ENCODE data around the gene MATCAP1. TPM values are rescaled to one million over a fixed set of nuclear protein-coding genes. Genes with fewer than 3 reads are reported as not detected.
A peak's percentile ranks its signal among the peaks of the same experiment; 100 is the strongest.

Gene MATCAP1
- total and polyA plus RNA-seq, 10 of the 15 experiments (the other 5 are each of a cell fraction or from before 2014, with no cell fraction given): 2.8 to 25.8 (median 8.6) TPM

DNA sequence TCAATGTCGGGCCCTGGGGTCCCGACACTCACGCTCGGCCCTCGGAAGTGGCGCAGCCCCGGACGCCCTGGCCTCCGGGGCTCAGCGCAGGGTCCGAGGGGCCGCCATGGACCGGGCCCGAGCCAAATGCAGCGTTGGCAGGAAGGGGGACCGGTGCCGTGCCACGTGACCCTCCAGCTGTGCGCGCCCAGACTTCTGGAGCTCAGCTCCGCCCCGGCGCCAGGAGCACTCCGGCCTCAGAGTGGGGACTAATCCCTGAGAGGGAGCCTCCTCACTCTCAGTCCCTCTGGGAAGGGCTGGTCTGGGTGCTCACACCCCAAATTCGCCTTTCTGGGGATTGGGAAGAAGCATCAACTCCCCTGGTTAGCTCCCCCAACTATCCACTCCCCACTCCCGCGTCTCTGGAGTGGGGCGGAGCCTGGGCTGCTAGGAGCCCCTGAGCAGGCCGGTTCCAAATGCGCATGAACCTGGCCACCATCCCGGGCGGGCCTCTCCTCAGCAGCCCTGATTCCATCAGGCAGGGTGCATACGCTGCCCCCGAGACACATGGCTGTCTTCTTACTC is 32.8 kb downstream of the MATCAP1 start, which contains the start of gene B3GNT9 (continued):
- TF ChIP-seq, protein P1, sequence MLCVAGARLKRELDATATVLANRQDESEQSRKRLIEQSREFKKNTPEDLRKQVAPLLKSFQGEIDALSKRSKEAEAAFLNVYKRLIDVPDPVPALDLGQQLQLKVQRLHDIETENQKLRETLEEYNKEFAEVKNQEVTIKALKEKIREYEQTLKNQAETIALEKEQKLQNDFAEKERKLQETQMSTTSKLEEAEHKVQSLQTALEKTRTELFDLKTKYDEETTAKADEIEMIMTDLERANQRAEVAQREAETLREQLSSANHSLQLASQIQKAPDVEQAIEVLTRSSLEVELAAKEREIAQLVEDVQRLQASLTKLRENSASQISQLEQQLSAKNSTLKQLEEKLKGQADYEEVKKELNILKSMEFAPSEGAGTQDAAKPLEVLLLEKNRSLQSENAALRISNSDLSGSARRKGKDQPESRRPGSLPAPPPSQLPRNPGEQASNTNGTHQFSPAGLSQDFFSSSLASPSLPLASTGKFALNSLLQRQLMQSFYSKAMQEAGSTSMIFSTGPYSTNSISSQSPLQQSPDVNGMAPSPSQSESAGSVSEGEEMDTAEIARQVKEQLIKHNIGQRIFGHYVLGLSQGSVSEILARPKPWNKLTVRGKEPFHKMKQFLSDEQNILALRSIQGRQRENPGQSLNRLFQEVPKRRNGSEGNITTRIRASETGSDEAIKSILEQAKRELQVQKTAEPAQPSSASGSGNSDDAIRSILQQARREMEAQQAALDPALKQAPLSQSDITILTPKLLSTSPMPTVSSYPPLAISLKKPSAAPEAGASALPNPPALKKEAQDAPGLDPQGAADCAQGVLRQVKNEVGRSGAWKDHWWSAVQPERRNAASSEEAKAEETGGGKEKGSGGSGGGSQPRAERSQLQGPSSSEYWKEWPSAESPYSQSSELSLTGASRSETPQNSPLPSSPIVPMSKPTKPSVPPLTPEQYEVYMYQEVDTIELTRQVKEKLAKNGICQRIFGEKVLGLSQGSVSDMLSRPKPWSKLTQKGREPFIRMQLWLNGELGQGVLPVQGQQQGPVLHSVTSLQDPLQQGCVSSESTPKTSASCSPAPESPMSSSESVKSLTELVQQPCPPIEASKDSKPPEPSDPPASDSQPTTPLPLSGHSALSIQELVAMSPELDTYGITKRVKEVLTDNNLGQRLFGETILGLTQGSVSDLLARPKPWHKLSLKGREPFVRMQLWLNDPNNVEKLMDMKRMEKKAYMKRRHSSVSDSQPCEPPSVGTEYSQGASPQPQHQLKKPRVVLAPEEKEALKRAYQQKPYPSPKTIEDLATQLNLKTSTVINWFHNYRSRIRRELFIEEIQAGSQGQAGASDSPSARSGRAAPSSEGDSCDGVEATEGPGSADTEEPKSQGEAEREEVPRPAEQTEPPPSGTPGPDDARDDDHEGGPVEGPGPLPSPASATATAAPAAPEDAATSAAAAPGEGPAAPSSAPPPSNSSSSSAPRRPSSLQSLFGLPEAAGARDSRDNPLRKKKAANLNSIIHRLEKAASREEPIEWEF (IDR thresholded peaks at IDR 0.05; ENCODE audit: insufficient replicate concordance, low read depth, low read length): no peak
- TF ChIP-seq SRF (IDR thresholded peaks at IDR 0.05; ENCODE audit: low read depth in 2 of 2, low read length in 2 of 2): no peak
- TF ChIP-seq PML (IDR thresholded peaks at IDR 0.05; ENCODE audit: low read length): no peak
- TF ChIP-seq CBFB (IDR thresholded peaks at IDR 0.05; ENCODE audit: low read depth): no peak
- TF ChIP-seq EP300 (IDR thresholded peaks at IDR 0.05; ENCODE audit: borderline replicate concordance in 1 of 2, control insufficient read depth in 1 of 2, low read depth in 2 of 2, low read length in 2 of 2): no peak
- 0 out of 2 replicates have a peak, but pooled peaks have one; percentile 16 for TF ChIP-seq POLR2AphosphoS5 (IDR thresholded peaks at IDR 0.05; ENCODE audit: low read length)
- TF ChIP-seq ZZZ3 (IDR thresholded peaks at IDR 0.05; ENCODE audit: control insufficient read depth, insufficient read length, low read depth): no peak
- TF ChIP-seq POLR2AphosphoS2 (IDR thresholded peaks at IDR 0.05; ENCODE audit: low read depth, low read length): 0 out of 2 replicates have a peak, but pooled peaks have one; percentile 49
- TF ChIP-seq MTA3 (IDR thresholded peaks at IDR 0.05; ENCODE audit: borderline replicate concordance, low read length): no peak
- TF ChIP-seq IKZF2 (IDR thresholded peaks at IDR 0.05): no peak
- TF ChIP-seq, protein P2, sequence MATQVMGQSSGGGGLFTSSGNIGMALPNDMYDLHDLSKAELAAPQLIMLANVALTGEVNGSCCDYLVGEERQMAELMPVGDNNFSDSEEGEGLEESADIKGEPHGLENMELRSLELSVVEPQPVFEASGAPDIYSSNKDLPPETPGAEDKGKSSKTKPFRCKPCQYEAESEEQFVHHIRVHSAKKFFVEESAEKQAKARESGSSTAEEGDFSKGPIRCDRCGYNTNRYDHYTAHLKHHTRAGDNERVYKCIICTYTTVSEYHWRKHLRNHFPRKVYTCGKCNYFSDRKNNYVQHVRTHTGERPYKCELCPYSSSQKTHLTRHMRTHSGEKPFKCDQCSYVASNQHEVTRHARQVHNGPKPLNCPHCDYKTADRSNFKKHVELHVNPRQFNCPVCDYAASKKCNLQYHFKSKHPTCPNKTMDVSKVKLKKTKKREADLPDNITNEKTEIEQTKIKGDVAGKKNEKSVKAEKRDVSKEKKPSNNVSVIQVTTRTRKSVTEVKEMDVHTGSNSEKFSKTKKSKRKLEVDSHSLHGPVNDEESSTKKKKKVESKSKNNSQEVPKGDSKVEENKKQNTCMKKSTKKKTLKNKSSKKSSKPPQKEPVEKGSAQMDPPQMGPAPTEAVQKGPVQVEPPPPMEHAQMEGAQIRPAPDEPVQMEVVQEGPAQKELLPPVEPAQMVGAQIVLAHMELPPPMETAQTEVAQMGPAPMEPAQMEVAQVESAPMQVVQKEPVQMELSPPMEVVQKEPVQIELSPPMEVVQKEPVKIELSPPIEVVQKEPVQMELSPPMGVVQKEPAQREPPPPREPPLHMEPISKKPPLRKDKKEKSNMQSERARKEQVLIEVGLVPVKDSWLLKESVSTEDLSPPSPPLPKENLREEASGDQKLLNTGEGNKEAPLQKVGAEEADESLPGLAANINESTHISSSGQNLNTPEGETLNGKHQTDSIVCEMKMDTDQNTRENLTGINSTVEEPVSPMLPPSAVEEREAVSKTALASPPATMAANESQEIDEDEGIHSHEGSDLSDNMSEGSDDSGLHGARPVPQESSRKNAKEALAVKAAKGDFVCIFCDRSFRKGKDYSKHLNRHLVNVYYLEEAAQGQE (IDR thresholded peaks at IDR 0.05; ENCODE audit: low read depth, low read length): no peak
- no peak for TF ChIP-seq NFYB (IDR thresholded peaks at IDR 0.05; ENCODE audit: insufficient read depth, low read depth, low read length)
- TF ChIP-seq ZNF274 (IDR thresholded peaks at IDR 0.05; ENCODE audit: insufficient read depth, insufficient read length): no peak
- no peak for TF ChIP-seq CBX5 (IDR thresholded peaks at IDR 0.05; ENCODE audit: low read depth)
- no peak for TF ChIP-seq NFXL1 (IDR thresholded peaks at IDR 0.05; ENCODE audit: borderline replicate concordance)
- TF ChIP-seq POLR2A (IDR thresholded peaks at IDR 0.05; ENCODE audit: low read depth, low read length): peak; percentile 72
- TF ChIP-seq, protein P3, sequence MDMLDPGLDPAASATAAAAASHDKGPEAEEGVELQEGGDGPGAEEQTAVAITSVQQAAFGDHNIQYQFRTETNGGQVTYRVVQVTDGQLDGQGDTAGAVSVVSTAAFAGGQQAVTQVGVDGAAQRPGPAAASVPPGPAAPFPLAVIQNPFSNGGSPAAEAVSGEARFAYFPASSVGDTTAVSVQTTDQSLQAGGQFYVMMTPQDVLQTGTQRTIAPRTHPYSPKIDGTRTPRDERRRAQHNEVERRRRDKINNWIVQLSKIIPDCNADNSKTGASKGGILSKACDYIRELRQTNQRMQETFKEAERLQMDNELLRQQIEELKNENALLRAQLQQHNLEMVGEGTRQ (IDR thresholded peaks at IDR 0.05; ENCODE audit: borderline replicate concordance, low read depth, low read length): peak; percentile 54
- TF ChIP-seq, protein P4, sequence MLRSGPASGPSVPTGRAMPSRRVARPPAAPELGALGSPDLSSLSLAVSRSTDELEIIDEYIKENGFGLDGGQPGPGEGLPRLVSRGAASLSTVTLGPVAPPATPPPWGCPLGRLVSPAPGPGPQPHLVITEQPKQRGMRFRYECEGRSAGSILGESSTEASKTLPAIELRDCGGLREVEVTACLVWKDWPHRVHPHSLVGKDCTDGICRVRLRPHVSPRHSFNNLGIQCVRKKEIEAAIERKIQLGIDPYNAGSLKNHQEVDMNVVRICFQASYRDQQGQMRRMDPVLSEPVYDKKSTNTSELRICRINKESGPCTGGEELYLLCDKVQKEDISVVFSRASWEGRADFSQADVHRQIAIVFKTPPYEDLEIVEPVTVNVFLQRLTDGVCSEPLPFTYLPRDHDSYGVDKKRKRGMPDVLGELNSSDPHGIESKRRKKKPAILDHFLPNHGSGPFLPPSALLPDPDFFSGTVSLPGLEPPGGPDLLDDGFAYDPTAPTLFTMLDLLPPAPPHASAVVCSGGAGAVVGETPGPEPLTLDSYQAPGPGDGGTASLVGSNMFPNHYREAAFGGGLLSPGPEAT (IDR thresholded peaks at IDR 0.05; ENCODE audit: low read depth): no peak
- no peak for TF ChIP-seq RCOR1 (conservative IDR thresholded peaks at IDR 0.05; ENCODE audit: low read depth, low read length)
- no peak for TF ChIP-seq LARP7 (IDR thresholded peaks at IDR 0.05)
